WTC11 (cell line): ENCODE results near the gene PCNX3. TPM values are rescaled to one million over a fixed set of nuclear protein-coding genes. Genes with fewer than 3 reads are reported as not detected.

ENCODE experiments used
- ATAC-seq: fragments of 200-7000 bp; cut with Tn5 transposase; 2 replicates; pipeline ENCODE4 v1.10.0; 2021; ENCODE audit warnings: mild to moderate bottlenecking, moderate library complexity
- CTCF ChIA-PET: fragments of 300-600 bp; sonication (Branson Sonifier 250); formaldehyde crosslinking; loops from one replicate; lab custom pipeline; 2021; ENCODE audit warnings: antibody characterized with exemption; lab: Charles Lee
- POLR2A ChIA-PET: fragments of 350-600 bp; sonication (Branson Sonifier 250); formaldehyde crosslinking; loops from one replicate; lab custom pipeline; 2021; ENCODE audit warnings: antibody characterized with exemption; lab: Charles Lee
- DNase-seq: peaks from one replicate; pipeline ENCODE4 v3.0.0; 2021; ENCODE audit warnings: low spot score
- H3K27ac Mint-ChIP-seq: 2 replicates; pipeline ENCODE4 v1.8.0; 2021; ENCODE audit warnings: mixed read lengths
- H3K27me3 Mint-ChIP-seq: 2 replicates; pipeline ENCODE4 v1.8.0; 2021; ENCODE audit warnings: low read depth, mild to moderate bottlenecking, moderate library complexity, mixed read lengths
- H3K36me3 Mint-ChIP-seq: 2 replicates; pipeline ENCODE4 v1.8.0; 2021; ENCODE audit warnings: mixed read lengths
- H3K4me1 Mint-ChIP-seq: 2 replicates; pipeline ENCODE4 v1.8.0; 2022; ENCODE audit warnings: mixed read lengths
- H3K4me3 Mint-ChIP-seq: 2 replicates; pipeline ENCODE4 v1.8.0; 2021; ENCODE audit warnings: mild to moderate bottlenecking, moderate library complexity, mixed read lengths
- H3K9me3 Mint-ChIP-seq: 2 replicates; pipeline ENCODE4 v1.8.0; 2021; ENCODE audit warnings: mixed read lengths
- AR ChIP-seq: fragments of 250-450 bp; sonication (Bioruptor Pico); IDR thresholded peaks from 2 replicates; pipeline ENCODE4 v1.9.0; 2021; ENCODE audit warnings: mild to moderate bottlenecking
- FOXJ3 ChIP-seq: sonication (generic); formaldehyde crosslinking; IDR thresholded peaks from 2 replicates; pipeline ENCODE4 v1.9.0; 2021; ENCODE audit warnings: missing genetic modification reagents, mild to moderate bottlenecking, borderline replicate concordance
- HMGA2 ChIP-seq: fragments of 250-450 bp; sonication (Bioruptor Pico); IDR thresholded peaks from 2 replicates; pipeline ENCODE4 v1.4.0; 2021; ENCODE audit warnings: mild to moderate bottlenecking, moderate library complexity
- HMGXB4 ChIP-seq: sonication (generic); formaldehyde crosslinking; IDR thresholded peaks from 2 replicates; pipeline ENCODE4 v1.8.1; 2023; ENCODE audit warnings: mild to moderate bottlenecking, moderate library complexity, missing genetic modification reagents
- JAZF1 ChIP-seq: fragments of 250-450 bp; sonication (Bioruptor Pico); IDR thresholded peaks from 2 replicates; pipeline ENCODE4 v1.9.0; 2021; ENCODE audit warnings: moderate library complexity, mild to moderate bottlenecking, inconsistent platforms
- JUN ChIP-seq: sonication (generic); formaldehyde crosslinking; IDR thresholded peaks from 2 replicates; pipeline ENCODE4 v1.8.0; 2023; ENCODE audit warnings: mild to moderate bottlenecking, missing genetic modification reagents
- MAX ChIP-seq: sonication (generic); formaldehyde crosslinking; IDR thresholded peaks from 2 replicates; pipeline ENCODE4 v1.8.0; 2022; ENCODE audit warnings: mild to moderate bottlenecking, missing genetic modification reagents
- NFYB ChIP-seq: sonication (generic); formaldehyde crosslinking; conservative IDR thresholded peaks from 2 replicates; pipeline ENCODE4 v1.8.0; 2022; ENCODE audit warnings: low read depth, missing genetic modification reagents
- NR2C2 ChIP-seq: sonication (generic); formaldehyde crosslinking; IDR thresholded peaks from 2 replicates; pipeline ENCODE4 v1.8.0; 2022; ENCODE audit warnings: mild to moderate bottlenecking, missing genetic modification reagents
- RORB ChIP-seq: fragments of 250-450 bp; sonication (Bioruptor Pico); IDR thresholded peaks from 2 replicates; pipeline ENCODE4 v1.9.0; 2021; ENCODE audit warnings: mild to moderate bottlenecking
- SMAD3 ChIP-seq: sonication (generic); formaldehyde crosslinking; IDR thresholded peaks from 2 replicates; pipeline ENCODE4 v1.8.0; 2022; ENCODE audit warnings: missing genetic modification reagents, mild to moderate bottlenecking, borderline replicate concordance
- SOX15 ChIP-seq: fragments of 250-450 bp; sonication (Bioruptor Pico); IDR thresholded peaks from 2 replicates; pipeline ENCODE4 v1.9.0; 2021; ENCODE audit warnings: mild to moderate bottlenecking
- USF2 ChIP-seq: sonication (generic); formaldehyde crosslinking; IDR thresholded peaks from 2 replicates; pipeline ENCODE4 v1.8.1; 2023; ENCODE audit warnings: mild to moderate bottlenecking, missing genetic modification reagents, moderate library complexity
- ZNF232 ChIP-seq: sonication (generic); formaldehyde crosslinking; IDR thresholded peaks from 2 replicates; pipeline ENCODE4 v1.8.0; 2022; ENCODE audit warnings: mild to moderate bottlenecking, missing genetic modification reagents
- total RNA-seq: library from RNA; stranded (reverse); gene quantifications from 3 replicates; pipeline ENCODE4 v1.2.3, GENCODE V29; 2021
- TF ChIP-seq, protein P1 (sequence below): sonication (generic); formaldehyde crosslinking; IDR thresholded peaks from 2 replicates; pipeline ENCODE4 v1.8.0; 2022; ENCODE audit warnings: mild to moderate bottlenecking, missing genetic modification reagents
- TF ChIP-seq, protein P2 (sequence below): sonication (generic); formaldehyde crosslinking; IDR thresholded peaks from 2 replicates; pipeline ENCODE4 v1.8.1; 2023; ENCODE audit warnings: mild to moderate bottlenecking, missing genetic modification reagents
- TF ChIP-seq, protein P3 (sequence below): sonication (generic); formaldehyde crosslinking; IDR thresholded peaks from 2 replicates; pipeline ENCODE4 v1.8.1; 2022; ENCODE audit warnings: missing genetic modification reagents, borderline replicate concordance

Gene PCNX3
- total RNA-seq, 1 experiment from 2014 or later, result 51.6 TPM

DNA sequence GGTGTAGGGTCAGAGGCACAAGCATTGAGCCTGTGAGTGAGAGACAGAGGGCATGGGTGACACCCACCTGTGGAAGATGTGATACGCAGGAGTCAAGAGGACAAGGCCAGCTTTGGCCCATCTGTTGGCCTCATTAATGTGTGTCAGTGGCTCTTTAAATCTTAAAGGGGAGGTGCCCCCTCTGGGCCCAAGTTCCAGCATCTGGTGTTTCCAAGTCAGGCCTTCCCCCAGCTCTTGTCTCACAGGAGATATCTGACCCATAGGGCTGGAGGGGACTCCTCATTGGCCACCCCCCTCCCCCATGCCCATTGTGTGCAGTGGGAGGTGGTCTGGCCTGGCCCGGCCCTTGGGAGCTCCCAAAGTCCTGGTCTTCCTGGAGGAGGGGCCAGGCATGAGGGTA, 28.9 kb upstream of the PCNX3 start:
- ATAC-seq (peak; percentile 55), DNase-seq (peak; percentile 55)
- TF ChIP-seq SOX15 (CRISPR knock-in tag), result no peak
- no peak for TF ChIP-seq SMAD3
- no peak for TF ChIP-seq NFYB (CRISPR knock-in tag)
- TF ChIP-seq ZNF232 (CRISPR knock-in tag), result no peak
- TF ChIP-seq, protein P1, sequence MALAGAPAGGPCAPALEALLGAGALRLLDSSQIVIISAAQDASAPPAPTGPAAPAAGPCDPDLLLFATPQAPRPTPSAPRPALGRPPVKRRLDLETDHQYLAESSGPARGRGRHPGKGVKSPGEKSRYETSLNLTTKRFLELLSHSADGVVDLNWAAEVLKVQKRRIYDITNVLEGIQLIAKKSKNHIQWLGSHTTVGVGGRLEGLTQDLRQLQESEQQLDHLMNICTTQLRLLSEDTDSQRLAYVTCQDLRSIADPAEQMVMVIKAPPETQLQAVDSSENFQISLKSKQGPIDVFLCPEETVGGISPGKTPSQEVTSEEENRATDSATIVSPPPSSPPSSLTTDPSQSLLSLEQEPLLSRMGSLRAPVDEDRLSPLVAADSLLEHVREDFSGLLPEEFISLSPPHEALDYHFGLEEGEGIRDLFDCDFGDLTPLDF (CRISPR knock-in tag), result no peak
- TF ChIP-seq NR2C2 (CRISPR knock-in tag), result no peak
- no peak for TF ChIP-seq USF2 (CRISPR knock-in tag)
- TF ChIP-seq RORB (CRISPR knock-in tag), result no peak
- TF ChIP-seq FOXJ3 (CRISPR knock-in tag), result no peak
- TF ChIP-seq AR (CRISPR knock-in tag), result no peak
- no peak for TF ChIP-seq JUN
- no peak for TF ChIP-seq HMGA2 (CRISPR knock-in tag)
- TF ChIP-seq MAX, result no peak
- no peak for TF ChIP-seq JAZF1 (CRISPR knock-in tag)
- TF ChIP-seq HMGXB4, result no peak
- TF ChIP-seq, protein P2, sequence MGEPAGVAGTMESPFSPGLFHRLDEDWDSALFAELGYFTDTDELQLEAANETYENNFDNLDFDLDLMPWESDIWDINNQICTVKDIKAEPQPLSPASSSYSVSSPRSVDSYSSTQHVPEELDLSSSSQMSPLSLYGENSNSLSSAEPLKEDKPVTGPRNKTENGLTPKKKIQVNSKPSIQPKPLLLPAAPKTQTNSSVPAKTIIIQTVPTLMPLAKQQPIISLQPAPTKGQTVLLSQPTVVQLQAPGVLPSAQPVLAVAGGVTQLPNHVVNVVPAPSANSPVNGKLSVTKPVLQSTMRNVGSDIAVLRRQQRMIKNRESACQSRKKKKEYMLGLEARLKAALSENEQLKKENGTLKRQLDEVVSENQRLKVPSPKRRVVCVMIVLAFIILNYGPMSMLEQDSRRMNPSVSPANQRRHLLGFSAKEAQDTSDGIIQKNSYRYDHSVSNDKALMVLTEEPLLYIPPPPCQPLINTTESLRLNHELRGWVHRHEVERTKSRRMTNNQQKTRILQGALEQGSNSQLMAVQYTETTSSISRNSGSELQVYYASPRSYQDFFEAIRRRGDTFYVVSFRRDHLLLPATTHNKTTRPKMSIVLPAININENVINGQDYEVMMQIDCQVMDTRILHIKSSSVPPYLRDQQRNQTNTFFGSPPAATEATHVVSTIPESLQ (CRISPR knock-in tag), result no peak
- TF ChIP-seq, protein P3, sequence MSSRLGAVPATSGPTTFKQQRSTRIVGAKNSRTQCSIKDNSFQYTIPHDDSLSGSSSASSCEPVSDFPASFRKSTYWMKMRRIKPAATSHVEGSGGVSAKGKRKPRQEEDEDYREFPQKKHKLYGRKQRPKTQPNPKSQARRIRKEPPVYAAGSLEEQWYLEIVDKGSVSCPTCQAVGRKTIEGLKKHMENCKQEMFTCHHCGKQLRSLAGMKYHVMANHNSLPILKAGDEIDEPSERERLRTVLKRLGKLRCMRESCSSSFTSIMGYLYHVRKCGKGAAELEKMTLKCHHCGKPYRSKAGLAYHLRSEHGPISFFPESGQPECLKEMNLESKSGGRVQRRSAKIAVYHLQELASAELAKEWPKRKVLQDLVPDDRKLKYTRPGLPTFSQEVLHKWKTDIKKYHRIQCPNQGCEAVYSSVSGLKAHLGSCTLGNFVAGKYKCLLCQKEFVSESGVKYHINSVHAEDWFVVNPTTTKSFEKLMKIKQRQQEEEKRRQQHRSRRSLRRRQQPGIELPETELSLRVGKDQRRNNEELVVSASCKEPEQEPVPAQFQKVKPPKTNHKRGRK (CRISPR knock-in tag), result no peak
- Mint-ChIP-seq H3K36me3 (no peaks in the 10 kb centered on the region), H3K27ac (no peak overlapping the region; the same call in 1 of the 2 replicates), H3K27me3 (peaks cover 82% of the 10 kb centered on the region), H3K9me3 (no peaks in the 10 kb centered on the region), H3K4me3 (no peak overlapping the region), H3K4me1 (peaks cover 30% of the 10 kb centered on the region)
- CTCF ChIA-PET, result interaction anchor here (0.7 to 13.8 kb wide), 11 partner anchors 7 to 51 kb away, joined by 3 to 311 read pairs (median 6); partner anchors contain the start of genes FAM89B, MAP3K11, PCNX3 and SIPA1
- POLR2A ChIA-PET, result interaction anchor here (1.2 to 1.7 kb wide), 4 partner anchors 11 to 26 kb away, joined by 3 to 6 read pairs (median 4); partner anchors contain the start of genes EHBP1L1, FAM89B and ZNRD2
